ENCODE measurements around the gene BHLHE23.

The BHLHE23 gene

GRCh38 chr20:63007646-63008488 lies 1.1 kb upstream of the BHLHE23 start:
- DNase-seq = no peak

GRCh38 chr20:63007360-63007645 lies 539 bp upstream of the BHLHE23 start:
- no peak for DNase-seq

GRCh38 chr20:63005862-63006539 lies 763 bp downstream of the BHLHE23 start:
- no peak for DNase-seq

- no peak for DNase-seq
These were observed 1.4 kb downstream of the BHLHE23 start for GRCh38 chr20:63005365-63005861.

GRCh38 chr20:63004607-63005364 lies 2.0 kb downstream of the BHLHE23 start:
- DNase-seq = no peak

- no peak for DNase-seq
These were observed 3.2 kb downstream of the BHLHE23 start for GRCh38 chr20:63003546-63003945.

- no peak for DNase-seq
These were observed 4.3 kb downstream of the BHLHE23 start for GRCh38 chr20:63002511-63002910.

- no peak for DNase-seq
These were observed 5.8 kb downstream of the BHLHE23 start for GRCh38 chr20:63000958-63001357.

GRCh38 chr20:63000036-63000435 lies 6.7 kb downstream of the BHLHE23 start:
- DNase-seq = no peak

- no peak for DNase-seq
These were observed 7.2 kb downstream of the BHLHE23 start for GRCh38 chr20:62999580-62999979.

- DNase-seq = no peak
These were observed 8.3 kb downstream of the BHLHE23 start for GRCh38 chr20:62998449-62998848.

- DNase-seq = no peak
These were observed 9.2 kb downstream of the BHLHE23 start for GRCh38 chr20:62997417-62998035.

GRCh38 chr20:62996596-62996982 lies 10.2 kb downstream of the BHLHE23 start:
- no peak for DNase-seq

- DNase-seq = no peak
These were observed 10.7 kb downstream of the BHLHE23 start for GRCh38 chr20:62995898-62996595.

- DNase-seq = no peak
These were observed 11.3 kb downstream of the BHLHE23 start for GRCh38 chr20:62995481-62995880.

- DNase-seq = no peak
These were observed 11.9 kb downstream of the BHLHE23 start for GRCh38 chr20:62994869-62995281.

GRCh38 chr20:62993856-62994494 lies 12.8 kb downstream of the BHLHE23 start:
- DNase-seq = no peak

- no peak for DNase-seq
These were observed 14.9 kb downstream of the BHLHE23 start for GRCh38 chr20:62991863-62992262.

- no peak for DNase-seq
These were observed 15.5 kb downstream of the BHLHE23 start for GRCh38 chr20:62991196-62991807.

- DNase-seq = no peak
These were observed 16.4 kb downstream of the BHLHE23 start for GRCh38 chr20:62990306-62990825.

- DNase-seq = no peak
These were observed 17.6 kb downstream of the BHLHE23 start for GRCh38 chr20:62989201-62989601.
